Panc1 (cell line): Measurements from ENCODE around the gene SLC25A22. TPM values are rescaled to one million over a fixed set of nuclear protein-coding genes. Genes with fewer than 3 reads are reported as not detected.

Experiments
- ATAC-seq: fragments of 200-7000 bp; cut with Tn5 transposase; 2 replicates; pipeline ENCODE4 v1.9.1; 2020; ENCODE audit warnings: mild to moderate bottlenecking, moderate library complexity
- BruUV-seq: library from RNA; stranded (reverse); fragments of 400-500 nt; replicated peaks from 2 replicates; lab custom pipeline; 2021; lab: Mats Ljungman, UMichigan
- CTCF ChIA-PET: fragments of 300-600 bp; sonication (Branson Sonifier 250); formaldehyde crosslinking; loops from one replicate; lab custom pipeline; 2022; ENCODE audit warnings: antibody characterized with exemption; lab: Charles Lee
- POLR2A ChIA-PET: fragments of 300-600 bp; sonication (Branson Sonifier 250); formaldehyde crosslinking; loops from one replicate; lab custom pipeline; 2022; ENCODE audit warnings: antibody characterized with exemption; lab: Charles Lee
- DNase-seq: peaks from one replicate; pipeline ENCODE4 v3.0.0-alpha.2; 2010; ENCODE audit warnings: low read depth, low spot score
- H3K27ac ChIP-seq: 2 replicates; pipeline ENCODE4 v1.5.1; 2011; ENCODE audit warnings: mild to moderate bottlenecking, low read length, inconsistent platforms
- H3K27me3 ChIP-seq: fragments of 200-500 bp; sonication (Bioruptor generic); 2 replicates; pipeline ENCODE4 v1.6.0; 2014; ENCODE audit warnings: low read length, inconsistent platforms; ENCODE audit not compliant: control insufficient read depth, insufficient read depth
- H3K36me3 ChIP-seq: fragments of 200-500 bp; sonication (Bioruptor generic); 2 replicates; pipeline ENCODE4 v1.5.1; 2014; ENCODE audit warnings: inconsistent platforms, mild to moderate bottlenecking, low read length, moderate library complexity; ENCODE audit not compliant: control insufficient read depth, insufficient read depth
- H3K4me1 ChIP-seq: 2 replicates; pipeline ENCODE4 v1.5.1; 2011; ENCODE audit warnings: inconsistent platforms, mild to moderate bottlenecking, low read length, moderate library complexity; ENCODE audit not compliant: control insufficient read depth, insufficient read depth
- H3K4me3 ChIP-seq, 2 experiments: 2 replicates each; pipeline ENCODE4 v1.5.1; 2011 to 2012; ENCODE audit warnings: low read depth in 2 of 2, low read length in 2 of 2, mild to moderate bottlenecking in 2 of 2, inconsistent platforms in 1 of 2, moderate library complexity in 1 of 2
- H3K9me3 ChIP-seq: fragments of 200-500 bp; sonication (Bioruptor generic); 2 replicates; pipeline ENCODE4 v1.5.1; 2014; ENCODE audit warnings: low read depth, mild to moderate bottlenecking, inconsistent platforms, low read length, moderate library complexity; ENCODE audit not compliant: control insufficient read depth, insufficient read depth
- POLR2AphosphoS5 ChIP-seq: IDR thresholded peaks from 2 replicates; pipeline ENCODE4 v1.6.1; 2012; ENCODE audit warnings: mild to moderate bottlenecking, low read depth, low read length, moderate library complexity
- SIN3A ChIP-seq: IDR thresholded peaks from 2 replicates; pipeline ENCODE4 v1.6.1; 2012; ENCODE audit warnings: low read depth, mild to moderate bottlenecking, low read length, moderate library complexity, borderline replicate concordance; ENCODE audit not compliant: insufficient read depth
- TCF7L2 ChIP-seq: IDR thresholded peaks from 2 replicates; pipeline ENCODE4 v1.6.1; 2011; ENCODE audit warnings: mild to moderate bottlenecking, low read depth, low read length, inconsistent platforms
- in situ Hi-C: cut with HindIII; loops from 2 replicates; pipeline ENCODE4 v1.10.0; 2016; ENCODE audit warnings: low sequenced_read_pairs, low pct_unique_long_range_greater_than_20kb
- intact Hi-C: fragments of 100-400 bp; cut with micrococcal nuclease; formaldehyde crosslinking; loops from one replicate; pipeline ENCODE4 v1.10.0; 2022; ENCODE audit not compliant: unreplicated experiment
- total RNA-seq: library from RNA; stranded (reverse); gene quantifications from one replicate; pipeline ENCODE4 v1.2.1, GENCODE V29; 2021; ENCODE audit not compliant: unreplicated experiment
- TF ChIP-seq, protein P1 (sequence below), 2 experiments: IDR thresholded peaks; 2 replicates each; pipeline ENCODE4 v1.6.1; 2011 to 2012; ENCODE audit warnings: low read depth in 2 of 2, control low read depth in 1 of 2, low read length in 1 of 2, mild to moderate bottlenecking in 1 of 2, moderate library complexity in 1 of 2; ENCODE audit not compliant: insufficient read depth in 1 of 2
- TF ChIP-seq, protein P2 (sequence below): fragments of 450-650 bp; IDR thresholded peaks from 2 replicates; pipeline ENCODE4 v1.5.1; 2017; ENCODE audit warnings: mild to moderate bottlenecking

SLC25A22 gene
- total RNA-seq, 1 experiment from 2014 or later, result 119 TPM

DNA sequence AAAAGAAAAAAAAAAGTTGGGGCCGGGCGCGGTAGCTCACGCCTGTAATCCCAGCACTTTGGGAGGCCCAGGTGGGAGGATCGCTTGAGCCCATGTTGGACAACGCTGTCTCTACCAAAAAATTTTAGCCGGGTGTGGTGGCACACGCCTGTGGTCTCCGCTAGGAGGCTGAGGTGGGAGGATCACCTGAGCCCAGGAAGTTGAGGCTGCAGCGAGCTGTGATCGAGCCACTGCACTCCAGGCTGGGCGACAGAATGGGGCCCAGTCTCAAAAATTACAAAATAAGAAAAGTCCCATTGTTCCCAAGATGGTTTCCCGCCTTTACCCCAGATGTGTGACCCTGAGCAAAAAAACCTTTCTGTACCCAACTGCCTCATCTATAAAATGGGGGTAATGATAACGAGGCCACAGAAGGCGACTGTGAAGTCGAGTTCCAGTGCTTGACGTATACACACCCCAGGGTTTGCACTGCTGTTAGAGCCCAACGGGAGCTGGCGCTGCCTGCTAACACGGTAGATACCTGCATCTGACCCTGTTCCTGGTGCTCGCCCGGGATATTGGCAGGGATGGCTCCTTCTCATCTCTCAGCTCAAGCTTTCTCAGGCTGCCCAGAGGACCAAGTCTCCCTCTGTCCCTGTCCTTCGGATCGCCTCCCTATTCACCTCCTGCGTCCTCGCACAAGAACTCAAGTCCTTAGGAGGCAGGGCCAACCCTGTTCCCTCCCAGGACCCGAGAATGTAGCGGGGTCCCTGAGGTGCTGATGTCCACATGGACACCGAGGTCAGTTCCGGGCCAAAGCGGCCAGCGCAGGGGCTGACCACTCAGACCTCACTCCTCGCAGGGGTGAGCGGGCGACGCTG is 10.6 kb upstream of the SLC25A22 start:
- POLR2A ChIA-PET, result interaction anchor here (1.0 to 1.3 kb wide), 2 partner anchors 13 to 20 kb away, joined by 3 read pairs; no protein-coding TSS in a partner anchor

DNA sequence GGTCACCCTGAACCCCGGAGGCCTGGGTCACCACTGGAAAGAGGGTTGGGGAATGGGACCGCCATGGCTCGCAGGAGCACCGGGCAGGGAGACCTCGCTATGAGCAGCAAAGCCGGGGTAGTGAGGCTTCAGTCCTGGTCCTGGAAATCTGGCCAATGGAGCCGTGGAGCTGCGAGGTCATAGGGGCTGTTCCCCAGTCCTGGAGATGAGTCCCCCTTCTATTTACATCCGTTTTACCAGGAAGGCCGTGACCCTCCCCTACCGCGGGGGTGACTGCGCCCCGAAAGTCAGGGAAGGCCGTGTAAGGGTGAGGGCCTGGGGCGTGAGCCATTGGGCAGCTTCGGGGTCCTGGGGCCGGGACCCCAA is 6.5 kb upstream of the SLC25A22 start:
- Histone ChIP-seq H3K9me3 (no peaks in the 10 kb centered on the region), H3K4me1 (peaks cover 37% of the 10 kb centered on the region), H3K27ac (peak overlapping the region; percentile 92), H3K27me3 (no peaks in the 10 kb centered on the region), H3K36me3 (no peaks in the 10 kb centered on the region), H3K4me3 (peak overlapping the region; percentile 58 to 67)
- DNase-seq (no peak), ATAC-seq (no peak)
- in situ Hi-C loops (no loop called here), intact Hi-C loops (no loop called here)
- no TSS peak for BruUV-seq
- CTCF ChIA-PET, result interaction anchor here (1.5 kb wide), 1 partner anchor 43 kb away, joined by 3 read pairs; no protein-coding TSS in a partner anchor
- POLR2A ChIA-PET, result interaction anchor here (1.0 kb wide), 1 partner anchor 55 kb away, joined by 3 read pairs; no protein-coding TSS in a partner anchor
- TF ChIP-seq, protein P1, sequence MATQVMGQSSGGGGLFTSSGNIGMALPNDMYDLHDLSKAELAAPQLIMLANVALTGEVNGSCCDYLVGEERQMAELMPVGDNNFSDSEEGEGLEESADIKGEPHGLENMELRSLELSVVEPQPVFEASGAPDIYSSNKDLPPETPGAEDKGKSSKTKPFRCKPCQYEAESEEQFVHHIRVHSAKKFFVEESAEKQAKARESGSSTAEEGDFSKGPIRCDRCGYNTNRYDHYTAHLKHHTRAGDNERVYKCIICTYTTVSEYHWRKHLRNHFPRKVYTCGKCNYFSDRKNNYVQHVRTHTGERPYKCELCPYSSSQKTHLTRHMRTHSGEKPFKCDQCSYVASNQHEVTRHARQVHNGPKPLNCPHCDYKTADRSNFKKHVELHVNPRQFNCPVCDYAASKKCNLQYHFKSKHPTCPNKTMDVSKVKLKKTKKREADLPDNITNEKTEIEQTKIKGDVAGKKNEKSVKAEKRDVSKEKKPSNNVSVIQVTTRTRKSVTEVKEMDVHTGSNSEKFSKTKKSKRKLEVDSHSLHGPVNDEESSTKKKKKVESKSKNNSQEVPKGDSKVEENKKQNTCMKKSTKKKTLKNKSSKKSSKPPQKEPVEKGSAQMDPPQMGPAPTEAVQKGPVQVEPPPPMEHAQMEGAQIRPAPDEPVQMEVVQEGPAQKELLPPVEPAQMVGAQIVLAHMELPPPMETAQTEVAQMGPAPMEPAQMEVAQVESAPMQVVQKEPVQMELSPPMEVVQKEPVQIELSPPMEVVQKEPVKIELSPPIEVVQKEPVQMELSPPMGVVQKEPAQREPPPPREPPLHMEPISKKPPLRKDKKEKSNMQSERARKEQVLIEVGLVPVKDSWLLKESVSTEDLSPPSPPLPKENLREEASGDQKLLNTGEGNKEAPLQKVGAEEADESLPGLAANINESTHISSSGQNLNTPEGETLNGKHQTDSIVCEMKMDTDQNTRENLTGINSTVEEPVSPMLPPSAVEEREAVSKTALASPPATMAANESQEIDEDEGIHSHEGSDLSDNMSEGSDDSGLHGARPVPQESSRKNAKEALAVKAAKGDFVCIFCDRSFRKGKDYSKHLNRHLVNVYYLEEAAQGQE (IDR thresholded peaks at IDR 0.05; ENCODE audit: insufficient read depth in 1 of 2, low read depth in 2 of 2, low read length in 1 of 2), result no peak
- TF ChIP-seq, protein P2, sequence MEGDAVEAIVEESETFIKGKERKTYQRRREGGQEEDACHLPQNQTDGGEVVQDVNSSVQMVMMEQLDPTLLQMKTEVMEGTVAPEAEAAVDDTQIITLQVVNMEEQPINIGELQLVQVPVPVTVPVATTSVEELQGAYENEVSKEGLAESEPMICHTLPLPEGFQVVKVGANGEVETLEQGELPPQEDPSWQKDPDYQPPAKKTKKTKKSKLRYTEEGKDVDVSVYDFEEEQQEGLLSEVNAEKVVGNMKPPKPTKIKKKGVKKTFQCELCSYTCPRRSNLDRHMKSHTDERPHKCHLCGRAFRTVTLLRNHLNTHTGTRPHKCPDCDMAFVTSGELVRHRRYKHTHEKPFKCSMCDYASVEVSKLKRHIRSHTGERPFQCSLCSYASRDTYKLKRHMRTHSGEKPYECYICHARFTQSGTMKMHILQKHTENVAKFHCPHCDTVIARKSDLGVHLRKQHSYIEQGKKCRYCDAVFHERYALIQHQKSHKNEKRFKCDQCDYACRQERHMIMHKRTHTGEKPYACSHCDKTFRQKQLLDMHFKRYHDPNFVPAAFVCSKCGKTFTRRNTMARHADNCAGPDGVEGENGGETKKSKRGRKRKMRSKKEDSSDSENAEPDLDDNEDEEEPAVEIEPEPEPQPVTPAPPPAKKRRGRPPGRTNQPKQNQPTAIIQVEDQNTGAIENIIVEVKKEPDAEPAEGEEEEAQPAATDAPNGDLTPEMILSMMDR, result no peak
- TF ChIP-seq TCF7L2 (no peak), POLR2AphosphoS5 (no peak; the same call in 1 of the 2 replicates), SIN3A (no peak; the same call in 1 of the 2 replicates)

More for the DNA sequence above, 10.6 kb upstream of the SLC25A22 start:
- DNase-seq, result no peak
- CTCF ChIA-PET, result interaction anchor here (0.6 to 0.9 kb wide), 4 partner anchors 10 to 369 kb away, joined by 3 to 10 read pairs (median 6); partner anchors contain the start of gene PNPLA2
- Histone ChIP-seq H3K27me3 (no peaks in the 10 kb centered on the region), H3K36me3 (peaks cover 24% of the 10 kb centered on the region), H3K9me3 (no peaks in the 10 kb centered on the region), H3K4me3 (peak overlapping the region; percentile 85 to 96), H3K4me1 (peaks cover 53% of the 10 kb centered on the region), H3K27ac (peak overlapping the region; percentile 99)
- peak; percentile 75 for ATAC-seq
- TF ChIP-seq, protein P1 (IDR thresholded peaks at IDR 0.05; ENCODE audit: insufficient read depth in 1 of 2, low read depth in 2 of 2, low read length in 1 of 2), result no peak
- TF ChIP-seq POLR2AphosphoS5 (no peak; the same call in 1 of the 2 replicates), SIN3A (no peak; the same call in 1 of the 2 replicates), TCF7L2 (no peak)
- TF ChIP-seq, protein P2, result no peak; the same call in 1 of the 2 replicates
- TSS peak; percentile 88 for BruUV-seq
- in situ Hi-C loops, result no loop called here
- intact Hi-C loops, result no loop called here
